K562 (cell line): ENCODE measurements around the gene NCDN. TPM values are rescaled to one million over a fixed set of nuclear protein-coding genes. Genes with fewer than 3 reads are reported as not detected.

Experiments
- ATAC-seq: fragments of 200-7000 bp; cut with Tn5 transposase; 3 replicates; pipeline ENCODE4 v1.9.1; 2020; ENCODE audit warnings: moderate library complexity
- BruUV-seq: library from RNA; stranded (reverse); fragments of 400-500 nt; replicated peaks from 2 replicates; lab custom pipeline; 2021; lab: Mats Ljungman, UMichigan
- CTCF ChIA-PET: fragments of 300-600 bp; formaldehyde crosslinking; extraction: SDS; loops from one replicate; lab custom pipeline; 2021; ENCODE audit warnings: low intra/inter-chr PET ratio; lab: Yijun Ruan, JAX
- POLR2A ChIA-PET: fragments of 300-600, 350-650 bp; sonication (Branson Sonifier 250); formaldehyde crosslinking; extraction: SDS; loops from one replicate; lab custom pipeline; 2021; ENCODE audit warnings: antibody characterized with exemption, inconsistent platforms; lab: Yijun Ruan, JAX
- DNase-seq, 4 experiments: peaks; one replicate each; pipeline versions ENCODE4 v3.0.0 to v3.0.0-alpha.2; 2011 to 2018; ENCODE audit warnings: low spot score in 3 of 4, mixed read lengths in 3 of 4; ENCODE audit errors: extremely low read depth in 1 of 4
- FAIRE-seq: peaks from 2 replicates; lab custom pipeline; 2011; peaks lifted over from hg19 to GRCh38; lab: Jason Lieb, UNC
- H2AFZ ChIP-seq: 2 replicates; pipeline ENCODE4 v1.6.0; 2011; ENCODE audit warnings: low read depth, low read length, control low read depth, inconsistent platforms
- H3K27ac ChIP-seq: fragments of 200-600 bp; 3 replicates; pipeline ENCODE4 v1.8.0; 2011; ENCODE audit warnings: low read depth, mild to moderate bottlenecking, control low read depth, inconsistent platforms, low read length, moderate library complexity, mixed read lengths; ENCODE audit errors: extremely low read depth
- H3K27me3 ChIP-seq, 2 experiments: fragments of 300-600 bp in 1 of 2; 2 replicates in 1 of 2; 3 replicates in 1 of 2; pipeline versions ENCODE4 v1.6.0 to v1.8.0; 2011; ENCODE audit warnings: inconsistent platforms in 2 of 2, low read length in 2 of 2, mild to moderate bottlenecking in 1 of 2, mixed read lengths in 1 of 2, moderate library complexity in 1 of 2; ENCODE audit not compliant: control insufficient read depth in 2 of 2, insufficient read depth in 2 of 2
- H3K36me3 ChIP-seq: fragments of 300-600 bp; 3 replicates; pipeline ENCODE4 v1.8.0; 2011; ENCODE audit warnings: mild to moderate bottlenecking, low read length, inconsistent platforms; ENCODE audit not compliant: control insufficient read depth, insufficient read depth
- H3K4me1 ChIP-seq, 2 experiments: fragments of 200-600 bp in 1 of 2; replicated peaks in 1 of 2; 2 replicates in 1 of 2; 3 replicates in 1 of 2; pipeline versions ENCODE4 v1.5.1 to v1.8.0; 2011; ENCODE audit warnings: inconsistent platforms in 2 of 2, low read length in 2 of 2, mild to moderate bottlenecking in 1 of 2, mixed read lengths in 1 of 2, moderate library complexity in 1 of 2; ENCODE audit not compliant: control insufficient read depth in 2 of 2, insufficient read depth in 2 of 2
- H3K4me2 ChIP-seq: 2 replicates; pipeline ENCODE4 v1.6.1; 2011; ENCODE audit warnings: low read length, control low read depth, inconsistent platforms, mixed read lengths; ENCODE audit not compliant: insufficient read depth
- H3K4me3 ChIP-seq: fragments of 200-600 bp; sonication (generic), shearing (Covaris generic); 2 replicates; pipeline ENCODE4 v1.5.1; 2016; ENCODE audit warnings: control low read depth, inconsistent platforms
- H3K79me2 ChIP-seq: fragments of 200-600 bp; 3 replicates; pipeline ENCODE4 v1.8.0; 2011; ENCODE audit warnings: low read length, inconsistent platforms; ENCODE audit not compliant: control insufficient read depth, insufficient read depth
- H3K9ac ChIP-seq, 2 experiments: 2 replicates each; pipeline versions ENCODE4 v1.6.0 to v1.6.1; 2011; ENCODE audit warnings: low read depth in 2 of 2, low read length in 2 of 2, control low read depth in 1 of 2, inconsistent platforms in 1 of 2, mild to moderate bottlenecking in 1 of 2, mixed read lengths in 1 of 2; ENCODE audit not compliant: insufficient read depth in 1 of 2
- H3K9me1 ChIP-seq: one replicate; pipeline ENCODE4 v1.6.0; 2011; ENCODE audit warnings: inconsistent platforms, mild to moderate bottlenecking, low read length, moderate library complexity; ENCODE audit not compliant: control insufficient read depth, insufficient read depth
- H3K9me3 ChIP-seq: replicated peaks from 2 replicates; pipeline ENCODE4 v1.5.1; 2011; ENCODE audit warnings: low read depth, low read length, inconsistent platforms; ENCODE audit not compliant: control insufficient read depth, insufficient read depth
- H4K20me1 ChIP-seq: replicated peaks from 2 replicates; pipeline ENCODE4 v1.6.1; 2011; ENCODE audit warnings: low read length, inconsistent platforms, mixed read lengths; ENCODE audit not compliant: control insufficient read depth, insufficient read depth
- CBFA2T3 ChIP-seq: fragments of 450-650 bp; IDR thresholded peaks from 2 replicates; pipeline ENCODE4 v1.6.1; 2017
- ELK3 ChIP-seq: fragments of 450-650 bp; formaldehyde crosslinking; IDR thresholded peaks from 2 replicates; pipeline ENCODE4 v1.4.0; 2020; ENCODE audit warnings: mild to moderate bottlenecking
- MYNN ChIP-seq, 2 experiments: sonication (generic); formaldehyde crosslinking in 1 of 2; IDR thresholded peaks; 2 replicates each; pipeline versions ENCODE4 v1.5.0 to v1.6.1; 2016 to 2020; ENCODE audit warnings: antibody characterized with exemption in 1 of 2, missing genetic modification reagents in 1 of 2
- POLR2A ChIP-seq: fragments of 450-650 bp; conservative IDR thresholded peaks from 2 replicates; pipeline ENCODE4 v1.6.1; 2016
- POLR2AphosphoS2 ChIP-seq: IDR thresholded peaks from 2 replicates; pipeline ENCODE4 v1.6.1; 2012; ENCODE audit warnings: low read length, improper control_type of control experiment
- PRDM10 ChIP-seq: fragments of 450-650 bp; IDR thresholded peaks from 2 replicates; pipeline ENCODE4 v1.6.1; 2018; ENCODE audit not compliant: partially characterized antibody
- PRPF4 ChIP-seq: fragments of 200-400 bp; formaldehyde crosslinking; IDR thresholded peaks from one replicate; pipeline ENCODE4 v1.6.1; 2017; ENCODE audit warnings: low read length, low read depth, mild to moderate bottlenecking; ENCODE audit not compliant: insufficient read depth, poor library complexity, severe bottlenecking
- SMAD1 ChIP-seq: fragments of 150-350 bp; IDR thresholded peaks from 2 replicates; pipeline ENCODE4 v1.6.1; 2014; ENCODE audit warnings: low read length, low read depth; ENCODE audit not compliant: partially characterized antibody
- SREBF2 ChIP-seq: sonication (generic); formaldehyde crosslinking; IDR thresholded peaks from 2 replicates; pipeline ENCODE4 v1.4.0; 2020; ENCODE audit warnings: mild to moderate bottlenecking, missing genetic modification reagents
- SUPT5H ChIP-seq: fragments of 450-650 bp; IDR thresholded peaks from 2 replicates; pipeline ENCODE4 v1.6.1; 2016
- U2AF2 ChIP-seq: fragments of 200-400 bp; formaldehyde crosslinking; optimal IDR thresholded peaks from 2 replicates; pipeline ENCODE3; 2017; ENCODE audit warnings: low read depth, mild to moderate bottlenecking, low read length
- WGBS: fragments of 100-300 bp; shearing (Covaris generic); methylation state at CpG from one replicate; pipeline ENCODE4 v1.1.6; 2016; ENCODE audit warnings: low coverage, mixed read lengths; ENCODE audit not compliant: insufficient coverage; ENCODE audit errors: missing lambda C conversion rate; 5-methylcytosine and 5-hydroxymethylcytosine counted together
- in situ Hi-C: fragments of 300-500 bp; cut with MboI; formaldehyde crosslinking; loops from 4 replicates; pipeline ENCODE4 v1.15.0; 2018; ENCODE audit warnings: inconsistent platforms, mixed read lengths
- intact Hi-C: fragments of 100-400 bp; cut with micrococcal nuclease; formaldehyde crosslinking; loops from 2 replicates; pipeline ENCODE4 v1.14.2; 2022
- polyA plus RNA-seq, 8 experiments: library from polyadenylated mRNA; depleted of rRNA in 4 of 8; stranded (reverse) in 5 of 8; unstranded in 3 of 8; fragments of >200 nt; fragmentation: Nextera tagmentation in 2 of 8; fragmentation: Illumina TruSeq in 1 of 8; extraction: Ambion mirVana in 2 of 8; extraction: Trizol in 1 of 8; gene quantifications; 2 replicates each; pipeline versions ENCODE4 v1.2.1 to v1.2.3, GENCODE V29; 2011 to 2014; ENCODE audit warnings: inconsistent platforms in 1 of 8, missing spikeins in 1 of 8
- total RNA-seq, 7 experiments: library from RNA; depleted of rRNA in 6 of 7; stranded (reverse); fragments of >200 nt in 6 of 7; fragmentation: Illumina TruSeq in 2 of 7; extraction: Trizol in 2 of 7; gene quantifications; 2 replicates each; pipeline versions ENCODE4 v1.2.1 to v1.2.3, GENCODE V29; 2011 to 2021; ENCODE audit warnings: low replicate concordance in 1 of 7

The NCDN gene
- total and polyA plus RNA-seq, 9 of the 15 experiments (the other 6 are each of a cell fraction or from before 2014, with no cell fraction given): 1.9 to 35.1 (median 10.7) TPM

- no peak overlapping the region for H2AFZ ChIP-seq
- in situ Hi-C loops: no loop called here
- H3K9me3 ChIP-seq: no peaks in the 10 kb centered on the region
- intact Hi-C loops: no loop called here
- no peaks in the 10 kb centered on the region; the same call in 2 of the 3 replicates for H3K79me2 ChIP-seq
- no peaks in the 10 kb centered on the region for H3K9me1 ChIP-seq
- ATAC-seq: no peak; the same call in 2 of the 3 replicates
- POLR2A ChIA-PET: interaction anchor here (0.5 to 1.0 kb wide), 6 partner anchors 9 to 1817 kb away, joined by 3 read pairs; no protein-coding TSS in a partner anchor
- no peaks in the 10 kb centered on the region for H3K4me1 ChIP-seq
- no peak overlapping the region for H3K9ac ChIP-seq
- CTCF ChIA-PET: no interaction called here
- peaks cover 67% of the 10 kb centered on the region for H3K36me3 ChIP-seq
- no peaks in the 10 kb centered on the region for H4K20me1 ChIP-seq
- no peak for TF ChIP-seq SMAD1
- no peak for TF ChIP-seq PRDM10
- peak; percentile 56; the same call in 1 of the 2 replicates for TF ChIP-seq POLR2A
- TF ChIP-seq ELK3 (CRISPR knock-in tag): no peak
- TF ChIP-seq U2AF2: no peak
- no peak for TF ChIP-seq PRPF4
- TF ChIP-seq SUPT5H: peak; percentile 30; the same call in 1 of the 2 replicates
- TF ChIP-seq POLR2AphosphoS2: 0 out of 2 replicates have a peak, but pooled peaks have one; percentile 57
- TF ChIP-seq CBFA2T3: no peak
- 0 out of 2 replicates have a peak, but pooled peaks have one; percentile 18 for TF ChIP-seq MYNN (IDR thresholded peaks at IDR 0.05)
- no peak for TF ChIP-seq MYNN (CRISPR knock-in tag; IDR thresholded peaks at IDR 0.05)
- TF ChIP-seq SREBF2 (CRISPR knock-in tag): no peak
- TF ChIP-seq, all 486 proteins: peak for 4
- Histone ChIP-seq H3K4me3 (no peak overlapping the region), H3K27ac (no peak overlapping the region), H3K27me3 (no peaks in the 10 kb centered on the region), H3K4me2 (no peak overlapping the region)
- WGBS: 74% methylated on average over 2 of the region's 2 CpGs
- no peak for DNase-seq
- no TSS peak for BruUV-seq
- peak; percentile 32 for FAIRE-seq
Measured at GRCh38 chr1:35598895-35599294, 41.3 kb downstream of the NCDN start.
